SHP77 treated with DMSO at 0.1 percent for 48 hours (cell line): ENCODE measurements around the gene KLRC3.
"Not testable (repeated sequence)": the region's sequence is repeated elsewhere in the genome, so short reads cannot be mapped to it uniquely, and the experiment has no call there.

ENCODE experiments used
- DNase-seq: peaks from one replicate; lab custom pipeline; 2025; lab: John Stamatoyannopoulos, UW

The KLRC3 gene

GRCh38 chr12:10369557-10370415 is 50.6 kb downstream of the KLRC3 start:
- DNase-seq, result no peak

GRCh38 chr12:10368206-10369171 is 51.9 kb downstream of the KLRC3 start:
- no peak for DNase-seq

- not testable (repeated sequence) for DNase-seq
These were observed 52.7 kb downstream of the KLRC3 start for GRCh38 chr12:10367714-10368113.

DNA sequence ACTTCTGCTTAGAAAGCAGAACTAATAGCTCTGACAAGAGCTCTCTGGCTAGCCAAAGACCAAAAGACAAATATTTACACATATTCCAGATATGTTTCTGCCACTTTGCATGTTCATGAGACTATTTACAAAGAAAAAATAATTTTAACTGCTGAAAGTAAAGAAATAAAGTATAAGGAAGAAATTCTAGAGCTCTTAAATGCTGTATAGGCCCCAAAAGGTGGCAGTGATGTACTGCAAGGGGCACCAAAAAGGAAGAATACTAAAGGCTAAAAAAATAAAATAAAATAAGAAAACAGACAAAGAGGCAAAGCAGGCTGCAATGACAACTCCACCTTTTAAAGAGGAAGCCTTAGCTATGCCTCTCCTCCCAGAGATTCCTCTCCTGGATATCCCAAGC is 53.5 kb downstream of the KLRC3 start:
- no peak for DNase-seq

DNA sequence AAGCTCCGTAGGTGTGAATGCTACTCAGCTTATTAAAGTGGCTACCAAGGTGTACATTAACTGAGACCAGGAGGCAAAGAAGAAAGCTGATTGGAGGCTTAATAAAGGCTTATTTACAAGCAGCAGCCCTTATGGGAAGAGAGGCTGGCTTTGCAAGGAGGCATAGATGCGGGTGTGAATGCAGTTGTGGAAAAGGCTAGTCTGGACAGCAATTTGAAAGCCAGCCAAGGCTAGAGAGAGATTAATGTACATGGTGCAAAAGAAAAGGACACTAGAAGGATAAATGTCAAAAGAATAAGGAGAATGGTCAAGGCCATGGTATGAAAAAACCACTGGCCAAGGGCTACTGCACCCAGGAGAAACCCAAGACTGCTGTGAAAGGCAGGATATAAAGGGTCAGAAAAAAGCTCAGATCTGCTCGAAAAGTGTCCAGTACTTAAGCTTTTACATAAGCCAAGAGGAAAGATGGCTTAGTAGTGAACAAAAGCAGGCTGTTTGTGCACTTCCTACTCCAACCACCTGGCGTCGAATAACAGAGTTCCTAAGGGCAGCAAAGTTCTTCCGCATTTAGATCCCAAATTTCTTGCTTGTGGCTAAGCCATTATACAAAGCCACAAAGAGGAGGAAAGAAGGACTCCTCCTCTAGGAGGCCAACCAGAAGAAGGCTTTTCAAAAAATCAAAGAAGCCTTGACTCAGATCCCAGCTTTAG is 54.5 kb downstream of the KLRC3 start:
- DNase-seq, result no peak

- no peak for DNase-seq
These were observed 55.4 kb downstream of the KLRC3 start for GRCh38 chr12:10364815-10365622.

DNA sequence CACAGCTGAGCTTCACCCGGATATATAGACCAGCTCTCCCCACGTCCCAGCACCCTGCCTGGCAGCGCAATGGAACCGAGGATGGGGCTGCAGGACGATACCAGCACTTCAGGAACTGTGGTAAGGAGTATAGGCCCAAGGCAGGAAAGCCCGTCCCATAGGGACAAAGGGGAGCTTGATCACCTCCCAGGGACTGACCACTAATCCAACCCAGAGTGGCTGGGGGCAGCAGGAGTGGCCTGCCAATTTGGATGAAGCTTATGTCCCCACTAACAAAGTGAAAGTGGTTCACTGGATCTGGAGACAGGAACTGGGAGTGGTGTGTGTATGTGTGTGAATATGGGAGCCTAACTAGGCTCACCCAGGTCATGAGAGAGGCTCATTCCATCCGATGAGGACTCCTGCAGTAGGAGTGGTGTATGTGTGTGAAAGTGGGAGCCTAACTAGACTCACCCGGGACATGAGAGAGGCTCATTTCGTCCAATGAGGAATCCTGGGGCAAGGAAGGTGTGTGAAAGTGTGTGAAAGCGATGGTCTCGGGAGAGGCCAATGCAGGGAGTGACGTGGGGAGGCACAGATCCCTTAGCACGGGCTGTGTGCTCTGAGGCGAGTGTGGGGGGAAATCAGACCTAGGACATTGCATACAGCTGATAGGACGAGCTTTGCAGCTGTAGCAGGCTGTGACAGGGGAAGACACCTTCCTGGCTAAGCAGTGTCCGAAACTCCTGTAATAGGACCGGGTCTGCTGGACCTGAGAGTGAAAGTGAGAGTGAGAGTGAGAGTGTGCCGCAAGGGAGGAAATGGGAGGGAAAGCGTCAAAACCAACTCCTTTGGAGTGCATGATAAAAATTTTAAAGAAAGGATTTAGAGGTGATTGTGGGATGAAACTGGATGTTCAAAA is 56.2 kb downstream of the KLRC3 start:
- DNase-seq, result peak; percentile 48

GRCh38 chr12:10363658-10363913 is 56.8 kb downstream of the KLRC3 start:
- no peak for DNase-seq

GRCh38 chr12:10362828-10363657 is 57.4 kb downstream of the KLRC3 start:
- DNase-seq, result no peak

DNA sequence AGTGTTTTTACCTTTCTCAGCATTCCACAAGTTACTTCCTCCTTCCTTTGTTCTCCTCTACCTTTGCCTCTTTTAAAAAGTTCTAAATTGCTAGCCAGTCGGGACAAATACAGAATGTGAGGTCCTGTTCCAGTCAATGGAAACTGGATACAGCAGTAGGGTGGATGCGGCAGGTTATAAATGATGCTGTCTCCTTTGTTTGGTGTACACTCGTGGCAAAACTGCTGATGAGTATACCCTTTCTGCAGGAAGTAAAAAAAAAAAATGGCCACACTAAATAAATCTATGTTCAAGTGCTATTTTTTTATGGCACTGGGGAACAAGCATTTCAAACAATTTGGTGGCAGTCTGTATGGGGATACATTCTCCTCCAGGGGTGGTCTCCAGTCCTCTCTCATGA is 58.1 kb downstream of the KLRC3 start:
- no peak for DNase-seq
